Measurements from ENCODE around the gene MEF2C. TPM values are rescaled to one million over a fixed set of nuclear protein-coding genes. Genes with fewer than 3 reads are reported as not detected.
"Not testable (repeated sequence)": the region's sequence is repeated elsewhere in the genome, so short reads cannot be mapped to it uniquely, and the experiment has no call there.

The MEF2C gene
- total RNA-seq, 1 donor from 2014 or later, result 57.7 TPM

DNA sequence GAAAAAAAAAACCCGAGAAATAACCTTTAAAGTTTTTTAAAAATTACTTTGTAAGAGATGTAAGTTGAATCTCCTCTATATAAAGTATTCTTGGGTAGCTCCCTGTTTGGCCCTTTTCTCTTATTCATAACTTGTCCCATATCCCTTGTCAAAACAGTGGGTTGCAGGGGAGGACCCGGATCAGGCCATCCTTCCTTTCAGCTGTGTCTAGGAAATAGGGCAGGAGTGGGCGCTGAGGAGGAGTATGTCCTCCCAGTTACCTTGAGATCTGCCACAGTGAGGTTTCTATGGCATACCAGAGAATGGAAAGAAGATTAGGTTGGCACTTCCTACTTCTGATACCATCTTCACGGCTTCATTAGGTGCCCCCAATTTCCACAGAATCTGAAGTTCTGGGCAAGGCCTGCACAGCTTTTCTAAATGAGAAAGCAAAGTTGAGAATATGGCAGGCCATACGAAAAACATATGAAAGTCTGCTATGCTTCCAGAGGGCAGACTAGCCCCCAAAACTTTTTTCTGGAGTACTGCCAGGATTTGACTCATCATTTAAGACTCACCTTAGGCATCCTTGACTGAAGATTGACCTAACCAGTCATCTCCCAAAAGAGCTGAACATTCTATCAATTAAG lies 20.3 kb downstream of the MEF2C start:
- DNase-seq (ENCODE audit: low spot score), result no peak

DNA sequence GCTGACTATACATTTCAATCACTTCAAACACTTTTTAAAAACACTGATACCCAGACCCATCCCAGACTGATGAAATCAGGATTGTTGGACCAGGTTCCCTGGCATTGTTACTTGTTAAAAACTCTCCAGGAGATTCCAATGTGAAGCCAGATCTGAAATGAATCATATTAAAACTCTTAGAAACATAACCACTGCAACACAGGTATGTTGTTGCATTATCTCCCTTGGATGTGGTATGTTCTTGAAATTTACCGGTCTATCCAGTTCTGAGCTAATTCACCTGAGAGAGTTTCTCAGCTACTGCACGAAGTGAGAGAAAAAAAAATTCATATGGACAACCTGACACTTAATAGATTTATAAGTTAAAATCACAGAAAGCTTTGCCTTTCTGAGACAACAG lies 21.8 kb downstream of the MEF2C start:
- DNase-seq (ENCODE audit: low spot score), result no peak

DNA sequence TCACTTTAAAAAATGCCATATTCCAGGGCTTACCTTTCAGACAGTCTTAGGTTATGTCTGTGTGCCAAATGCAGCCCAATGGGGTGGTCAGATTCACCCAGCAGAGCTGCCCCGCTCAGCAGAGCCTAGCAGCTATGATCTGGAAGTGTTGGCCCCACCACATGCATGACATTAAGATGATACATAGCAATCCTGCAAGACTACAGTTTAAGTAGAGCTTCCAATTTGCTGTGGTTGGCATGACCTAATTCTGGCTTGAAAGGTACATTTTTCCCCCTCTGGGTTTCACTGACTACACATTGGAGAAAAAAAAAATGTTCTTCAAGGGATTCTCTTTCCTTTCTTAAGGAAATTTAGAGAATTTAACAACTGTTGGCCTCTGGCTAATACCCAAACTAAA lies 22.5 kb downstream of the MEF2C start:
- no peak for DNase-seq (ENCODE audit: low spot score)

DNA sequence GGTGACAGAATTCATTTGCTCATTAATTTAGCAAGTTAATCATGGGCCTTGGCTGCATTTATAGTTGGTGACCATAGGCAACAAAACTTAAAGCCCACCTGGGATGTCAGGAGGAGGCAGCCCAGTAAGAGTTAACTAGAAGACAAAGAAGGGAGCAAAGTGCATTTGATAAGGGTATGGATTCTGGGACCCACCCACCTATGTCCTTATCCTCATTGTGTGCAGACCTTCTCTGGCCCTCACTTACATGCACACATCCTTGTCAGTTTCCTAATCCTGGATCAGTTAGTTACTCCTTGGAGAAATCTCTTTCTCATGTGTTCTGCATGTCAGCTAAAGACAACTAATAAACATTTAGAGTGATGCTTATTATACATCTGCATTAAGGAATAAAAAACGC lies 24.6 kb downstream of the MEF2C start:
- DNase-seq (ENCODE audit: low spot score), result no peak

DNA sequence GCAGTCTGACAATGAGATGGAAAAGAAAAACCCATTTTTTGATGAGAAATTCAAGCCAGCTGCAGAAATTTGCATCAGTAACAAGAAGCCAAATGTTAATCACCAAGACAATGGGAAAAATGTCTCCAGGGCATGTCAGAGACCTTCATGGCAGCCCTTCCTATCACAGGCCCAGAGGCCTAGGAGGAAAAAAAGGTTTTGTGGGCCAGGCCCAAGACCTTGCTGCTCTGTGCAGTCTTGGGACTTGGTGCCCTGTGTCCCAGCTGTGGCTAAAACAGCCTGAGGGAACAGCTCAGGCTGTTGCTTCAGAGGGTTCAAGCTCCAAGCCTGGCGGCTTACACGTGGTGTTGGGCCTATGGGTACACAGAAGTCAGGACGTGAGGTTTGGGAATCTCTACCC lies 26.6 kb downstream of the MEF2C start:
- not testable (repeated sequence) for DNase-seq (ENCODE audit: low spot score)

DNA sequence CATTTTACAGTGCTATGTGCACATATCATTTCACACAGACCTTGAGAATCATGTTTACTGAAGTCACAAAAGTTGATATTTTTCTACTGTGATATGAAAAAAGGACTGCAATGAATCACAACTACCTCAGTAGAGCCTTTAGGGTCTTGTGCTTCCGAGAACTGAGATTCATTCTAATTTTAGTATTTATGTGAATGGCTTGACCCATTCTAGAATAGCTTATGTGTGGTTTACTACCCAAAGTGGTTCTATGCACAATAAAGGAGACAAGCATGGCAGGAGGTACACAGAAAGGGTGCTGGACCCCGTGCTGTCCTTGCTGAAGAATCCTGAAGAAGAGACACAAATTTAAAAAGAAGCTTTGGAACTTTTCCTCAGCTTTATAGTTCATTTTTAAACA lies 28.2 kb downstream of the MEF2C start:
- no peak for DNase-seq (ENCODE audit: low spot score)

DNA sequence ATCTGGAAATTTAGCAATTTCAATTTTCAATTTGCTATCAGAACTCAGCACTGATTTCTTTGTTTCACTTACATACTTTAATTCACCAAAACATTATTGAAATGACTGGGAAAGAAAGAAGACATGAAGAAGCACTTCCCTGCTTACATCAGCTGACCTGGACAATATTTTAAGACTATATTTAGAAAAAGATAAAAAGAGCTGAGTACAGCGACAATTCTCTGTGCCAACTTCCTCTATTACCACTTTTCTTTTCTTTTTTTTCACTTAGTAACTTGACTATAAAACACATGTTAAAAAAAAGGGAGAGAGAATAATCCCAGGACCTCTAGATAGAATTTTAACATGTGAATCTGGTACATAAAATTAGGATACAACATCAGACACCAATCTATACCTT lies 35.6 kb downstream of the MEF2C start:
- DNase-seq (ENCODE audit: low spot score), result no peak

DNA sequence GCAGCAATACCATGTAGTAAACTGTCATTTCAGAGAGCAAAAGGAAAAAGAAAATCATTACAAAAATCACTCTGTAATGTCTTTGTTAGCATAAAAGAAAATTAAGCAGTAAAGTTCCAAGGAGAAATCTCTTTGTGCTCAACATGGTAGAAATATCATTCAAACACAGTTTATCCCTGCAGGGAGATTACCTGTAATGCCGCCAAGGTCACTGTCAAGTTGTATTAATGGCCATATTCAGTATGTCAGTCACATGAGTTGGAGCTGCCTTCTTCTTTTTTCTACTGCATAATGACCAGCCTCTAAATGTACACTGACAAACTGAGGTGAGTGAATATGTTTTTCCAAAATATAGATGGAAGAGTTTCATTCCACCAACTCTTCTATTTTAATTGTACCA lies 36.5 kb downstream of the MEF2C start:
- no peak for DNase-seq (ENCODE audit: low spot score)

DNA sequence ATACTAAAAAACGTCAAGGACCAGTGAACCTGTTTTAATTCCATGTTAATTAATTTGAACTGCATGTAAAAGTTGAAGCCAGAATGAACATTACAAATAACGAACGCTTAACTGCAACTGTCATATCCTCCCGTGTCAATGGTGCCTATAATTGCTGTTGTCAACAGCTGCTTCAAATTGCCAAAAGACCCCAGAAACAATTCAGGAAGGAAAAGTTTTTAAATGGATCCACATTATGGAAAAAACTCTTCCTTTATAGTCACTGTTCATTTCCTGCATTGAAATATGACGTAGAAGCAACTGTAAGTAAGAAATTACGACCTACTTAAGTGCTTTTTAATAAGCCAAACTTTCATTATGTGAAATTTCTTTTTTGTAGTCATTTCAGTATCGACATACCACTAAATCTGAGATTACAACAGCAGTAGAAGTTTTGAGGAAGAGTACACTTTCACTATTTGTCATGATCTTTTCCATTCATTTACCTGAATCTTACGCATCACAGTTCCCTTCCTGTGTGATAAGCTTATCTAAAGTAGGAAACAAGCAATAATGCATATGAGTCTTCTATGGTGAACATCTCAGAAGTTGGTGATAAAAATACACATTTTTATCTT lies 37.8 kb downstream of the MEF2C start:
- no peak for DNase-seq (ENCODE audit: low spot score)

DNA sequence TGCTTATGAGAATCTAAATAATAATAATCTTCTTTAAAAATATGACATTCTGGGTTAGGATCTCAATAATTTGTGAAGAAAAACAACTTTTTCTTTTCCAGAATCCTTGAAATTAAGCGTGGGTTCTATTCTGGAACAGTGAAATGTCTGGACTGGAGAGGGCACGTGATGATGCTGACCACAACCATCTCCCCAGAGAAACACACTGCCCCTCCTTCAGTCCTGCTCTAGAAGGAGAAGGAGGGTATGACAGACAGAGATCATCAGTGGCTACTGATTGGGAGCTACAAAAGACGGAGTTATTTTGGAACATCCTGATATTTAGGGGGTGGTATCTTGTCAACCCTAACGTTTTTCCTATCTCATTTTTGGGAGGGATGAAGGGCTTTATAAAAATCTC lies 40.2 kb downstream of the MEF2C start:
- DNase-seq (ENCODE audit: low spot score), result no peak

DNA sequence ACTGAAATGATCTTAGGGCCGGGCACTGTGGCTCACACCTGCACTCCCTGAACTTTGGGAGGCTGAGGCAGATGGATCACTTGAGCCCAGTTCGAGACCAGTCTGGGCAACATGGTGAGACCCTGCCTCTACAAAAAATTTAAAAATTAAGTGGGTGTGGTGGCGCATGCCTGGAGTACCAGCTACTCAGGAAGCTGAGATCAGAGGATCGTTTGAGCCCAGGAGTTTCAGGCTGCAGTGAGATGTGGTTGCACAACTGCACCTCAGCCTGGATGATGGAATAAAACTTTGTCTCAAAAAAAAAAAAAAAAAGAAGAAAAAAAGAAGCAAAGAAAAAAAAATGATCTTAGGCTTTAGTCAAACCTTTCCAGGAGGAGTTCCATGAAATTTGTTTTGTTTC lies 41.8 kb downstream of the MEF2C start:
- DNase-seq (ENCODE audit: low spot score), result no peak

DNA sequence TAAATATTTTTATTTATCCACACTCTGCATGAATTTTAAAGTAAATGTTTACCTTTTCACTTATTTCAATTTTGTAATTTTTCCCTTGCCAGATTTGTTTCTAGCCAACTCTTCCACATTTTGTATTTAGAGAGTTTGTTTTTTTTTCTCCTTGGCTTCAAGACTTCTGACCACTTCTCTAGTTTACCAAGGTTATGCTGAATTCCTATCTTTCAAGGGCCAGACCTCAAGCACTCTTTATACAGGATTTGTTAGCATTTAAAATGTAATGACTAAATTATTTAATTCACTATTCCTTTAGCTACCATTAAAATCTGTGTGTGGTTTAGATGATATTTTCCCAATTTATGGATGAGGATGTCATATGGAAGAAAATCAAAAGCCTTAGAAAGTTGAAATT lies 42.5 kb downstream of the MEF2C start:
- DNase-seq (ENCODE audit: low spot score), result no peak

DNA sequence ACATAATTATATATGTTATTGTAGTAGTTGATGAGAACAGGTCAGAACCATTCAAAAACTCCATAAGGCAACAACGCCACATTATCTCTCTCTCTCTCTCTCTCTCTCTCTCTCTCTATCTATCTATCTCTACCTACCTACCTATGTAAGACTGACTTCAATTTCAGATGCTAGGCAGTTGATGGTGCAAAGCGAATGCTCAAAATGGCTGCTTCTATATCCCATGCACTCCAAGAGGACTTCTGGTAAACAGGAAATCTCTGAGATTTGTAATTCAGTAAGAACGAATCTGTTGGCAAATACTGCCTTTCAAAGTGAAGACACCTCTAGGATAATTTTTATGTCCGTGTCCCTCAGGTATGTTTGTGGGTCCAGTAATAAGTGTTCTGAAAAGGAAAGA lies 43.7 kb downstream of the MEF2C start:
- DNase-seq (ENCODE audit: low spot score), result no peak

DNA sequence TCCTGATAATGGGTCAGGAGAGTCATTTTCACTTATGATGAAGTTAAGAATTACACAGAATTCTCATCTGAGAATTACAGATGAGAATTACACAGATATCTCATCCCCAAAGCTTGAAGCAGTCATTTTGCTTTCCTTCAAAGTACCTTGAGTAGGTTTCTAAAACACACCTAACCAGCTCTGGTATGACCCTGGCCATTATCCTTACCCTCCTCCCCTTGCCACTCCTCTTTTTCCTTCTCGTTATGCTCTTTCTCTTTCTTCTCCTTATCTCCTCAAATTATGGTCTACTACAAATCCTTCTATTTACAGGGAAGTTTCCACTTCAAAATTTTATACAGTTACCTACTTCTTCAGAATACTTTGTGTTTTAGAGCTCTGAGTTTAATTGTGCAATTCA lies 44.5 kb downstream of the MEF2C start:
- no peak for DNase-seq (ENCODE audit: low spot score)

DNA sequence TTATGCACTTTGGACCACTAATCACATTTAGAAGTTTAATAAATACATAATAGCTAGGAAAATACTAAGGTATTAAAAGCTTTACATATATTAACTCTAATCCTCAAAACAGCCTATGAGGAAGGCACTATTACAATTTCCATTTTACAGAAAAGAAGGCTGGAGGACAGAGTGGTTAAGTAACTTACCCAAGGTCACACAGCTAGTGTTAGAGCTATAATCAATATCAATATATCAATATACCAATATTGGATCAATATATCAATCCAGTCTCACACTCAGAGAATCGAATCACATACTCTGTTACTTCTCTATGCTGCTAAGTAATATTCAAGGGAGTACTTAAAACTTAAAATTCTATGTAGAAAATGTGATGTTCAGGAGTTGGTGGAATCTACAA lies 45.2 kb downstream of the MEF2C start:
- no peak for DNase-seq (ENCODE audit: low spot score)

DNA sequence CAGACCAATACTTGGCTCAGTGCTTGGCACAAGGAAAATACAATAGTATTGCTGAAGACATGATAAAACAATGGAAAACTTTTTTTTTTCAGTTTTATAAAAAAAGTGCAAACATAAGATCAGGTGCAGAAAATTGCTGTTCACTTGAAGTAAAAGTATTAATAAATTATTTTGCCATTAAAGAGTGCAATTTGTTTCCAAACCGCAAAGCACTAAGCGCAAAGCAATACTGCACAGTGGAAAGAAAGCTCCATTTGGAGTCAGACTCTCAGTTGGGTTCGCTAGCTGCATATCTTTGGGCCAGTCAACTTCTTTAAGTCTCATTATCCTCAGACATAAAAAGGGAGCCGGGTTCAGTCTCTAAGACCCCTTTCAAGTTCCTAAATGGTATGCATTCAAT lies 45.8 kb downstream of the MEF2C start:
- DNase-seq (ENCODE audit: low spot score), result no peak

DNA sequence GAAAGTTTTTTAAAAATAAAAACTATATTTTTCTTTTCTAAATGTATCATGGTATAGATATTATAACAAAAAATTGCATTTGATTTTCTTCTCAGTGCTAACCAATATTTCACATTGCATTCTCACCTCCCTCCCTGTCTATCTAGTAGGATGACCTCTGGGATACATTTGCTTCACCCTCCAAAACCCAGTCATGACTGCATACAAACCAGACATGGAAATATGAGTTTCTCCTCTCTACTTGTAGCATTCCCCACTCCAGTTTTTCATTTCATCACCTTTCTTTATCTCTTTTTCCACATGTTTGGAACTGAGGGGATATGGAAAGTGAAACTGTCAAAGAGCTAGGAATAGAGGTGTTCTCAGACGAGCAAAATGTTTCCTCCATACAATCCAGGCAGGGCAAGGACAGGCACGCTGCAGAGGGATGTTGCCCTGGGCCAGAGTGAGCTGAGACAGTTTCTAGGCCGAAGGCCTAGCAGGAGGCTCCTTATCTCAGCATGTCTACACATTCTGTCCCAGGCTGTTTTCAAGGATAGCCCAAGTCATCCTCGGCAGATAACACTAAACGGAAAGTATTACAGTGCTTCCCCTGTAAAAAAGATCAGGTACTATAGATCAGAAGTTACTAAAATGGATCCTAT lies 46.7 kb downstream of the MEF2C start:
- peak; percentile 43 for DNase-seq (ENCODE audit: low spot score)

DNA sequence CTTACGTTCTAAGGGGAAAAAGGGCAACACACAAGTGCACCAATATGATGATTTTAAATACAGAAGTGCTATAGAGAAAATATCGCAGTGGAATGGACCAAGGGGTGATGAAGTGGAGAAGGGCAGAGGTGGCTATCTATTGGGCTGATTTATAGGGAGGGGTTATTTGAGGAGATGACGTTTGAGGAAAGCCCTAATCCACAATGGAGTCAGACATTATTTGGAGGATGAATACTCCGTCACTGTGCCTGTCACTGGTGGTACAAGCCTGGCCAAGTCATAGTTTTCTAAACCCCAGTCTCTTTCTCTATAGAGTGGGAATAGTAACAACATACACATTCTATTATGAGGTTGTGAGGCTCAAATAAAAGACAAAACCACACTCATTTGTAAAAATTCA lies 48.5 kb downstream of the MEF2C start:
- DNase-seq (ENCODE audit: low spot score), result no peak

DNA sequence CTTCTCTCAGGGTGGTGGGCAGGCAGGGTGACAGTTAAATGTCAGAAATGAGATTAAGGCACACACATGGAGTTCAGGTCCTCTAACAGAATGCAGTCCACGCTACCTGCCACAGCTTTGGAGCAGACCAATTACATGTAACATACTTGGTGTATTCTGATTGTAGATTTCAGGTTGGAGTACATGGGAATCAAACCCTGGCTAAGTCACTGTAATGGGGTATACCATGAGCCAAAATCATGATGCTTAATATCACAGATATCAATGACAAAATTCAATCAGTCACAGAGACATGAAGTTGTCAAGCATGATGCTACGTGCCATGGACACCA lies 48.9 kb downstream of the MEF2C start:
- no peak for DNase-seq (ENCODE audit: low spot score)

DNA sequence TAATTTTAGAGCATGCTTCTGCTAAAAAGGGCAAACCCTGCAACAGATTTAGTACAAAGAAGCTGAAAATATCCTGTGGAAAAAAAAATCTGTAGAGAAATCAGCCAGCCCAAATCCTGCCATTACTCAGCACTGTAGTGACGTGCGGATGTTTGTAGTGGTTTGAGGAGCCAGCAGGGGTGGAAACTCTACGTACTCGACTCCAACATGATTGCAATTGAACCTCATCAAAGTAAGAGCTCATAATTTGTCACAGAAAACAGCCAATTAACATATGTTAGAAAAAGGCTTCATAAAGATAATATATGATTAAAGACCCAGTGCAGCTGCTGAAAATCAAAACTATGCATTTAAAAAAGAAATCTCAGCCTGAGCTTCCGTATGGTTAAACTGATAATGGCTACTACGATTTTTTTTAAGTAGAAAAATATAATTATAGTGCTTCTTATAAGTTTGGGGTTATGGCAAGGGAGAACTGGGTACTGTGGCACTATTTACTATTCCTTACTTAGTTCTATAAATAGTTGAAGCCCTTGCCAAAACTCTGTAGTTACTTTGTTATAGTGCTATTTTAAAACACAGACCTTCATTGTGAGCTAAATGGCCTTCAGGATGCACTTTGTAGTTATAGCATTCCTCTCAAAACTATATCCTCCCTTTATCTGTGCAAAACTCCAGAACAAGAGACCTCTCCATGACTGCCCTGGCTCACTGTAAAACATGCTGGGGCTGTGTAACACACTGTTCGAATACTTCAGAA lies 49.4 kb downstream of the MEF2C start:
- no peak for DNase-seq (ENCODE audit: low spot score)

DNA sequence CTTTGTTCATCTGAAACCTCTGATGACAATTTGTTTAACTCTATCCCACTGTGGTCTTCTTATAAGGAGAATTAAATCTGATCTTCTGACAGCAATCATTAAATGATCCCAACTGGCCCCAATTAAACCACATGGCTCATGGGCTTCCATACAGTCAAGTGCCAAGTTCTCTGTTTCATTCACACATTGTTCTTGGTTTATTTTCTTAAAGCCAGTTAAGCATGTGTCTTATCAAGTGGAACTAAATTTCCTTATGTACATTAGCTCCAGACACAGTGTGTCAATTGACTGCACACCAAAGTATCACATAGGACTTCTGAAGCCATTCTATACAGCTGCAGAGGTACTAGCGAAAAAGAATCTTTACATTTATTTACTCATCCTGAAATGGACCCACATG lies 51.2 kb downstream of the MEF2C start:
- no peak for DNase-seq (ENCODE audit: low spot score)

DNA sequence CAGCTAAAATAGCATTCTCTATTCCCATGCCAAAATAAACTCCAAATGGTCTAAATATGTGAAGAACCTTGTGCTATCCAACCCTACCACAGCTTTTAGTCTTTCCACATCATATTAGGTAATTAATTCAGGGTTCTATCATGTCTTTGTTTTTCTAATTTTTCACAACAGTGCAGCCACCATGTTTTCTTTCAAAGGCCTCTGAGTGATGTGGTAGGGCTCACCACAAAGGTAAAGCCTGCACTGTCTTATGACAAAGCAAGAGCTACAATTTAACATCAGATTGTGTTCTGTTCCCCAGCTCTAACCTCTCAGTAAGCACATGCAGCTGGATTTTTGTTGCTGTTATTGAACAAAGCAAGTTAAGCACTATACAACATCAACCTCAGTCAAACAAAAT lies 52.4 kb downstream of the MEF2C start:
- no peak for DNase-seq (ENCODE audit: low spot score)

DNA sequence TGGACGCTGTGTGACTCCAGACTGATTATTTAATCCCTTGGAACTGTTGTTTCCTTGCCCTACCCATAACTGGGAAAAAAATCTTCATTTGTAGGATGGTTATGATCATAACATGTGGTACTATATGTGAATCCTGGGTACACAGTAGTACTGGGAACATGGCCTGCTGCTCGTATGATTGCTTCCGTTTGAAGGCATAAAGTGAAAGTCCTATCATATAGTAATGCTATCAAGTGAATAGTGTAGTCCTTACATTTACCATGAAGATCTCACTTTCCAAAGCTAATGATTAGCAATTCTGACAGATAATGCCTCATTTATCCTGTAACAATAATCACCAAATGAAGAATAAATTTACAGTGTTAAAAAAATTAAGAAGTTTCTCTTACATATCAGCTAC lies 53.2 kb downstream of the MEF2C start:
- DNase-seq (ENCODE audit: low spot score), result no peak
